Measurements from ENCODE around the gene PDCD11.
A peak's percentile ranks its signal among the peaks of the same experiment; 100 is the strongest.

The PDCD11 gene

DNA sequence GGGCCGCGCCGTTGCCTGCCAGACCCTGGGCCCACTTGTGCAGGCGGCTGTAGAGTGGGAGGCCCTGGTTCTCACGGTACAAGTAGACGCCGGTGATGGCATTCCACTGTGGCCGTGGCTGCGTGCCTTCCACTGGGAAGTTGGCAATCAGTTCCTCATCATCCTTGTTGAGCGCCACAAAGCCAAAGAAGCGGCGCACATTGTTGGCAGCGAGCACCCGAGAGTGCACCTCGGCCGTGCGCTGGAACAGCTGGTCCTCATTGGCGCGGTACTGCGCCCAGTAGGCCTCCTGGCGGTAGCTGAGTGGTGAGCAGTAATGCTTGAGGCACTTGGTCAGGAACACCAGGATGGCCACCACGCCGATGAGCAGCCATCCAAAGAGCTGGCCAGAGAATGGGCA is 50.8 kb downstream of the PDCD11 start:
- H3K4me1 Mint-ChIP-seq (ENCODE audit: low read depth in 2 of 2): peaks cover 49 to 50% of the 10 kb centered on the region in 2 donors
- H3K4me3 Mint-ChIP-seq: peak overlapping the region in 1 of 2 donors; percentile 56
- peaks cover 58% of the 10 kb centered on the region for H3K36me3 Mint-ChIP-seq (ENCODE audit: insufficient read depth)
- ATAC-seq (replicated peaks) (no peak), DNase-seq (no peak)
- H3K27ac Mint-ChIP-seq: peak overlapping the region; percentile 35 to 62
- no peaks in the 10 kb centered on the region for H3K9me3 Mint-ChIP-seq
- no peaks in the 10 kb centered on the region for H3K27me3 Mint-ChIP-seq

DNA sequence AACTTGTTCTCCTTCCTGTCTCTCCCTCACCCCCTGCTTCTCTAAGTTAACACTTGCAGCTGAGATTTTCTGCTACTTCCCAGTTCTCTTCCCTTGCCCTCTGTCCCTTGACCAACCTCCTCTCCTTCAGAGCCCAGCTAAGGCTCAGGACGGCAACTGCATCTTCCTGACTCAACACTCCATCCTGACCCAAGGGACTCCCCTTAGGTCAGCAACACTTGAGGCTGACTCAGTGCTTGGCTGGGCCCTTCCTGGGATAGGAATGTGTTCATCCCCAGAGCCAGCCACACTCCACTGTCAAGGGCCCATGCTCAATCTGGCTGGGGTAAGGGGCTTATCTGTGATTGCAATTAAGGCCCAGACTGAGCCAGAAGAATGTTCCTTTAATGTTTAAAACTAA is 52.3 kb downstream of the PDCD11 start:
- H3K4me3 Mint-ChIP-seq: peak overlapping the region; percentile 95 to 96
- peak overlapping the region; percentile 90 to 91 for H3K27ac Mint-ChIP-seq
- H3K4me1 Mint-ChIP-seq (ENCODE audit: low read depth in 2 of 2): peaks cover 56 to 61% of the 10 kb centered on the region in 2 donors
- peaks cover 53% of the 10 kb centered on the region for H3K36me3 Mint-ChIP-seq (ENCODE audit: insufficient read depth)
- no peaks in the 10 kb centered on the region for H3K9me3 Mint-ChIP-seq
- DNase-seq: no peak
- H3K27me3 Mint-ChIP-seq: no peaks in the 10 kb centered on the region
- ATAC-seq (replicated peaks): no peak

DNA sequence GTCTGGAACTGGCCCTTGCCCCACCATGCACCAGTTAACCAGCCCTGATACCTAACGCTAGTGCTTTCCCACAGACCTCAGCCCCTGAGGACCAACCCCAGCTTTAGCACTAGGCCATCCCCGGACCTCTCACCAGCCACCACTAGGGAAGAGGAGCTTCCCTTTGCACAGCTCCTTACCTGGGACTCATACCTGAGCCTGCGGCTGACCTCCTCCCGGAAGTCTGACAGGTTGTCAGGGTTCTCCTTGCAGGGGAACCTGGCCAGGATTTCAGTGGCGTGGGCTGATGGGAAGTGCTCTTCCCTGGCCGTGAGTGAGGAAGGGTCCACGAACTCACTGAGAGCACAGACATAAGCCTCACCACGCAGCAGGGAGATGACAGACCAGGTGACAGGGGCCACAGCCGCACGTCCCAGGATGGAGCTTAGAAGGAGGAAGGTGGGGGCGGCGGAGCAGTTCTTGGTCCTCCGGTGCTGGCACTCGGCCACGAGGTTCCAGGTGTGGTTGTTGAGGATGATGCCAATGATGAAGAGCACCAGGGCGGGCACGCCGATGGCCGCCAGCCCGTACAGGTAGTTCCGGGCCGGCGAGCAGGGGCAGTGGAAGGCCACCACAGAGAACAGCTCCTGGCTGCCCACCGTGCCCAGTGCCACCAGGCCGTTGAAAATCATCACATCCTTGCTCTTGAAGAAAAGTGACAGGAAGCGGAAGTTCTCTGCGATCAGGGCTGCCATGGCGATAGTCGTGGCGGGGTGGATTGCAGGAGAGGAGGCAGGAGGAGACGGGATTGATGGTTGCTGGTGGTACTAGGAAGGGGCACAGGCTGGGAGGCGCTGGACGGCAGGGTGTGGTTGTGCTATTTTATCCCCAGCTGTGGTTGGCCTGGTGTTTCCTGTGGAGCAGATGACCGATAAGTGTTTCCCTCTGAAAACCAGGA is 53.0 kb downstream of the PDCD11 start:
- Mint-ChIP-seq H3K36me3 (ENCODE audit: insufficient read depth) (peaks cover 48% of the 10 kb centered on the region), H3K4me3 (peak overlapping the region; percentile 95 to 96), H3K9me3 (no peaks in the 10 kb centered on the region), H3K27me3 (no peaks in the 10 kb centered on the region), H3K4me1 (ENCODE audit: low read depth in 2 of 2) (peaks cover 58 to 64% of the 10 kb centered on the region in 2 donors), H3K27ac (peak overlapping the region; percentile 90 to 91)
- ATAC-seq (replicated peaks) (no peak), DNase-seq (no peak)

DNA sequence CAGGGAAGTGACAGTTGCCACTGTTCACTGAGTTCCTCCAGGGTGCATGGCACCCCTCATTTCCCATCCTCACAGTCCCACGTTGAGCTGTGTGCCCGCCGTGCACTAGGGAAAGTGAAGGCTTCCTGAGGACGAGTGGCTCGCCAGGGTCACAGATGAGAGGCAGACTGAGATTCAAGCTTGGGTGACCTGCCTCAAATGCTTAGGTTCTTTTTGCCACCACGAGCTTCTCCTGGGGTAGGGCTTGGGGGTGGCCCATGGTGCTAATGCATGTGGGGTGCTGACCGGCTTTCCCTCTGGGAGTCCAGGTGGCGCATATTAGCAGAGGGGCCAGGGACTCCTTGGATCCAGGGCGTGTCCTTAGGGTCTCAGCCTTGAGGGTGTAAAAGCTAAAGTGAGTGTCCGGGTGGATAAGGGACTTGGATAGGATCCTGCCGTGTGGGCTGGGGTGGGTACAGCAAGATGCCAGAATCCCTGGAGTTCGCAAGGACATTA is 53.8 kb downstream of the PDCD11 start:
- Mint-ChIP-seq H3K27me3 (no peaks in the 10 kb centered on the region), H3K27ac (peak overlapping the region; percentile 90 to 91), H3K9me3 (no peaks in the 10 kb centered on the region), H3K36me3 (ENCODE audit: insufficient read depth) (peaks cover 47% of the 10 kb centered on the region), H3K4me3 (peak overlapping the region; percentile 95 to 96), H3K4me1 (ENCODE audit: low read depth in 2 of 2) (peaks cover 55 to 64% of the 10 kb centered on the region in 2 donors)
- DNase-seq (no peak), ATAC-seq (replicated peaks) (no peak)

DNA sequence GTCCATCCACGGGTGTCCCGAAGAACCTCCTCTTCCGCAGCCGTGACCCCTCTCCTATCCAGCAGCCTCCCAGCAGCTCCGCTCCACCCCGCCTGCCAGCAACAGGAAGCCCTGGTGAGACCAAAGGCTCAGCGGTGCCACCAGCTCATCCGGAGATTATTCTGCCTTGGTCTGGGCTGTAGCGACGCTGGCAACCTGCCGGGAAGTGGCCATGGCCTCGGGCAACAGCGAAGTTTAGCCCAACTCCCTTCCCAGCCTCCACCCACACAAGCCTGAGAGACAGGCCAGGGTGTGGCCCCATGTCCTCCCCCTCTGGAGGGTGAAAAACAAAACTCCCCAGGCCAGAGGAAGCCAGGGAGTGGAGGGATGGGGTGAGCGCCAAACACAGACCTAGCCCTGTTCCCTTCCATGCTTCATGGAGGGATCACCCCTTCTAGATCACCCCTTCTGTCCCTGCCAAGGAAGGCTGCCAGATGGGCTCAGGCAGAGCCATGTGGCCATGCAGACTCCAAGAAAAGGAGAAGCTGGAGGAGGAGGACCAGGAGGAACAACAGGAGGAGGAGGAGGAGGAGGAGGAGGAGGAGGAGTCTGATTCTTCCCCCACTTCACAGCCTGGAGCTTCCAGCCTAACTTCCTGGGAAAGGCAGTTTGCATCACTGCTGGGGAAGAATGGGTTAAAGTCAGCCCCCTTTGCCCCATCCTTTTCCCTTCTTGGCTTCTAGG is 54.8 kb downstream of the PDCD11 start:
- H3K27me3 Mint-ChIP-seq: no peaks in the 10 kb centered on the region

DNA sequence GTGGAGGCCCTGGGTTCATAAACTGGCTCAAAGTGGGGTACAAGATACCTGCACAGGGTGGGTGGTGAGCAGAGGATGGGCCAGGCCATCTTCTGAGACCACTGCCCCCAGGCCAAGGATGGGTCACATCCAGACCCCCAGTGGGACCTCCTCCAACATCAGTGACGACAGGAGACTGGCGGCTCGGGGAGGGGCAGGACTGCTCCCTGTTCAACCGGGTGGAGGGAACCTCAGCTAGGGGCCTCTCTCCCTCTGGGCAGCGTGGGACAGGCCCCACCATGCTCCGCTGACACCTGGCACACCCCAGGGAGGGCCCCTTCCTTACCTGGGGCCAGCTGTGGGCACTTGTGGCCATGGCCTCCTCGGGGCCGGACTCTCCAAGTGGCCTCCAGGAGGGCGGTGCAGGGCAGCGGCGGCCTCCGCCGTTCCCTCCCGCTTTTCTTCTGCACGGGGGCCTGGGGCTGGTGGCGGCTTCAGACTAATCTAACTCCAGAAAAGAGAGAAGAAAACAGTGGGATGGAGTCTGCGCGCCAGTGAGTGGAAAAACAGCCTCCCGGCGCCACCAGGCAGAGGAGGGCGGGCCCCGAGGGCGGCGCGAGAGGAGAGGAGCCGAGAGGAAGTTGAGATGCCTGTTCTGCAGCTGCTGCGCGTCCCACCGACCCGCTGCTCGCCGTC is 55.5 kb downstream of the PDCD11 start, which contains the start of gene CALHM2:
Gene CALHM2 (minus strand): TSS at position 540 of the 675 bp plus-strand sequence. CDS start 2,429 bp downstream, outside the sequence.
- Mint-ChIP-seq H3K4me3 (peak within 1 kb of the TSS; percentile 95 to 96), H3K27me3 (no peaks in the 10 kb centered on the region), H3K4me1 (ENCODE audit: low read depth in 2 of 2) (peaks cover 52 to 61% of the 10 kb centered on the region in 2 donors), H3K9me3 (no peaks in the 10 kb centered on the region), H3K27ac (peak within 1 kb of the TSS; percentile 90 to 91), H3K36me3 (ENCODE audit: insufficient read depth) (peaks cover 37% of the 10 kb centered on the region)
- peak; percentile 39 to 46 (median 42) for DNase-seq
- peak; percentile 73 for ATAC-seq (replicated peaks)

More for the DNA sequence above, 54.8 kb downstream of the PDCD11 start:
- peaks cover 44% of the 10 kb centered on the region for H3K36me3 Mint-ChIP-seq (ENCODE audit: insufficient read depth)
- peak; percentile 35 to 43 (median 38) for DNase-seq
- H3K27ac Mint-ChIP-seq: peak overlapping the region; percentile 90 to 91
- H3K4me3 Mint-ChIP-seq: peak overlapping the region; percentile 95 to 96
- peaks cover 52 to 61% of the 10 kb centered on the region in 2 donors for H3K4me1 Mint-ChIP-seq (ENCODE audit: low read depth in 2 of 2)
- no peaks in the 10 kb centered on the region for H3K9me3 Mint-ChIP-seq
- peak; percentile 79 for ATAC-seq (replicated peaks)

DNA sequence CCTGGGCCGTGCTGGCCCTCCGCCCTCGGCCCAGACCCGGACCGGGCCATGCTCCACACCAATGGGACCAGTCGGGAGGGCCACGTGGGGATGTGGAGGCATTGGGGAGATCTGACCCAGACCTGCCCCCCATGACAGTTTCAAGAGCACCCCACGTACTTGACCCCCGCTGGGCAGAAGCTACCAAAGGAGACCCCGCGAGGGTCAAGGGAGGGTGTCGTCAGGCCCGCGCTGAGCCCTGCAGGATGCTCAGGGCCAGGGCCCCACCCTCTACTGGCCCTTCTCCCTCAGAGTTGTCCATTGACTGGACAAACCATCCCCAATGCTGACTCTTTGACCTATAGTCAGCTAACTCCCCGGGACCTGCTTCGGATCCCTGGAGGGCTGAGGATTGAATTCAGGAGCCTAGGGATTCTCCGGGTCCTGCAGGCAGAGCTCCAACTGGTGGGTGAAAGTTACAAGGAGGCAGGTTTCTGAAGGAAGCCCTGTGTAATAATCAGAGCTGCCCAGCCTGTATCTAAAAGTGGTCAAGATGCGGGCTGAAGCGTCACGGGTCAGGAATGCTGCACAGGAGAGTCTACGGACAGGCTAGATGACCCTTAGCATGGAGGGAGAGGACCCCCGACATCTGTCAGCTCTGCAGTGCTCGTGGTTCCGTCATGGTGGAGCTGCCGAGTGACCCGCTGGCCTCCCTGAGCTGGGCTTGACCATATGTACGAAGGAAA is 56.2 kb downstream of the PDCD11 start:
- no peak for DNase-seq
- Mint-ChIP-seq H3K27me3 (no peaks in the 10 kb centered on the region), H3K4me3 (peak overlapping the region; percentile 95 to 96), H3K27ac (peak overlapping the region; percentile 90 to 91), H3K4me1 (ENCODE audit: low read depth in 2 of 2) (peaks cover 48 to 58% of the 10 kb centered on the region in 2 donors), H3K9me3 (no peaks in the 10 kb centered on the region), H3K36me3 (ENCODE audit: insufficient read depth) (peaks cover 30% of the 10 kb centered on the region)
- ATAC-seq (replicated peaks): no peak

DNA sequence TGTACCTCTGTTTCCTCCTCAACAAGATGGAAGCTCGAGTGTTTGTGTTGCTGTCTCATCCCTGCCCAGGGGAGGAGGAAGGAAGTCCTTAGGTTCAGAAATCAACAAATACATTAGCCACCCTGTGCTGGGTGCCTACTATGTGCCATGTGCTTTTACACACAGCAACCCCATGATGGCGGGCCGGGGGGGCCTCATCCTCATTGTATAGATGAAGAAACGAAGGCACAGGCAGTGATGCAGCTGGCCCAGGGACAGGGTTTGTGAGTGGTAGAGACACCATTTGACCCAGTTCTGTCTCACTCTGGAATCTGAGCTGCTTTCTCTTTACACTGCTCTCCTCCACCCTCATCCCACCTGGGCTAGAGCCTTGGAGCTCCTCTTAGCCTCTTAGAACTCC is 57.6 kb downstream of the PDCD11 start:
- peak overlapping the region; percentile 70 to 91 for H3K27ac Mint-ChIP-seq
- no peaks in the 10 kb centered on the region for H3K27me3 Mint-ChIP-seq
- no peaks in the 10 kb centered on the region for H3K9me3 Mint-ChIP-seq
- DNase-seq: no peak
- peaks cover 19% of the 10 kb centered on the region for H3K36me3 Mint-ChIP-seq (ENCODE audit: insufficient read depth)
- ATAC-seq (replicated peaks): no peak
- H3K4me1 Mint-ChIP-seq (ENCODE audit: low read depth in 2 of 2): peaks cover 45 to 52% of the 10 kb centered on the region in 2 donors
- peak overlapping the region; percentile 95 to 96 for H3K4me3 Mint-ChIP-seq

DNA sequence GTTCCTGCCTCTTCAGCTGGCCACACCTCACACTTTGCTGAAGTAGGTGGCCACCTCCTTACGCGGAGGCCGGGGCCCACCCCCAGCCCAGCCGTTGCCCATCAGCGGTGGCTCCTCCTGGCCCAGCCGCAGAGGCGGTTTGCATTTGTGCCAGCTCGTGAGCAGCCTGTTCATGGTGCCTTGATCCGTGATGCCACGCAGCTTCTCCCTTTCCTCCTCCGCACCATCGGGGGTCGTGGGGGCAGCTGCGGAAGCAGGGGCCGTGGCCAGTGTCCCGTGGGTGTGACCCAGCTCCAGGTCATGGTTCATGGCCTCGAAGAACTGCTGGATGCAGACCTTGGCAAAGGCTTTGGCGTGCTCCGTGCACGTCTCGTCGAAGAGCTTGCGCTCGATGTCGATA is 58.8 kb downstream of the PDCD11 start:
- peaks cover 43 to 45% of the 10 kb centered on the region in 2 donors for H3K4me1 Mint-ChIP-seq (ENCODE audit: low read depth in 2 of 2)
- ATAC-seq (replicated peaks) (no peak), DNase-seq (no peak)
- H3K27ac Mint-ChIP-seq: no peak overlapping the region
- H3K9me3 Mint-ChIP-seq: no peaks in the 10 kb centered on the region
- peaks cover 8% of the 10 kb centered on the region for H3K36me3 Mint-ChIP-seq (ENCODE audit: insufficient read depth)
- H3K27me3 Mint-ChIP-seq: no peaks in the 10 kb centered on the region
- no peak overlapping the region for H3K4me3 Mint-ChIP-seq

DNA sequence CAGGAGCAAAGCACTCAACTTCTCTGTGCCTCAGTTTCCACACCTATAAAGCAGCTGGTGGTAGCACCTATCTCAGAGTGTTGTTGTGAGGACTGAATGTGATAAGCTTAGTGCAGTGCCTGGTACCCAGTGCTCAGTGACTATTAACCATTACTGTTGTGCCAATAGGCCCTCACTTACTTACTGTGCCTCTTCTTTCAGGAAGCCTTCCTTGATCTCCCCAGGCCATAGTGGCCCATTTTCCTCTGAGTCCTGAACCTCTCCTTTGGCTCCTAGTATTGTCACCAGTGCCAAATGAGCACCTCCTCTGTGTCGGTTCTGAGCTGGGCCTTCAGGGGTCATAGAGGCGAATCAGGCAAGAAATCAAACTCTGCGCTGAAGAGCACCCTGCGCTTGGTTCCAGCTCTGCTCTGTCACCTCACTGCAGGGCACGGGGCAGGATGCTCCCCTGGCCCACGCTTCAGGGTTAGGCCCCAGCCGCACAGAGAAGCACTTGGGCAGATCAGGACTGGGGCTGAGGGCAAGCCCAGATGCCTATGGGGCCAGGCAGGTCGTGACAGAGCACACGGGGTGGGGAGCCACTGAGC is 59.7 kb downstream of the PDCD11 start:
- DNase-seq (no peak), ATAC-seq (replicated peaks) (no peak)
- no peaks in the 10 kb centered on the region for H3K27me3 Mint-ChIP-seq
- H3K4me1 Mint-ChIP-seq (ENCODE audit: low read depth in 2 of 2): peaks cover 34 to 35% of the 10 kb centered on the region in 2 donors
- H3K36me3 Mint-ChIP-seq (ENCODE audit: insufficient read depth): peaks cover 2% of the 10 kb centered on the region
- no peaks in the 10 kb centered on the region for H3K9me3 Mint-ChIP-seq
- no peak overlapping the region for H3K27ac Mint-ChIP-seq
- no peak overlapping the region for H3K4me3 Mint-ChIP-seq

DNA sequence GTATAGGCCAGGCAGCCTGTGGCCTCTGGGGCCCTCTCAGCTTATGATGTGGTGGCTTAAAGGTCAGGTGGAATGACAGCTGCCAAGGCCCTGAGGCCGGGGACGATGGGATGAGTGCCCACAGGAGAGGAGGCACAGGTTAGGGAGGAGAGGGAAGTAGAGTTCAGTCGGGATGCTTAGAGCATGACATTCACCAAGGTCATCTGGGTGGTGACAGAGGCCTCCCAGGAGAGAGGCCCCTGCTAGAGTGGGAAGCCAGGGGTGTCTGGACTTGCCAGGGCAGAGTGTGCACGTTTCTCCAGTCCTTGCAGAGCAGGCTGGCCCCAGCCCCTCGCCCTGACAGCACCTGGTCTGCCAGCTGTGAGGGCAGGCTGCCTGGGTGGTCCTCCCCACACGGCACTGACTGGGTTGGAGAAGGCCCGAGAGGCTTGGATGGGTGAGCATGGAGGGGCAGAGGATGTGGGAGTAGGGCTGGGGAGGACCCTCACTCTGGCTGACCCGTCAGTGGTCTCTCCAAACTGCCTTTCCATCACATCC is 60.8 kb downstream of the PDCD11 start:
- DNase-seq: no peak
- Mint-ChIP-seq H3K27me3 (no peaks in the 10 kb centered on the region), H3K9me3 (no peaks in the 10 kb centered on the region), H3K4me3 (peak overlapping the region in 1 of 2 donors; percentile 36), H3K36me3 (ENCODE audit: insufficient read depth) (no peaks in the 10 kb centered on the region), H3K27ac (peak overlapping the region; percentile 41 to 87), H3K4me1 (ENCODE audit: low read depth in 2 of 2) (peaks cover 30 to 32% of the 10 kb centered on the region in 2 donors)
- ATAC-seq (replicated peaks): no peak
